GM19397 (cell line): ENCODE measurements around the gene RYK.
"Not testable (repeated sequence)": the region's sequence is repeated elsewhere in the genome, so short reads cannot be mapped to it uniquely, and the experiment has no call there.

ENCODE experiments used
- ATAC-seq: cut with Tn5 transposase; IDR thresholded peaks from one replicate; pipeline ENCODE4 v1.9.1; 2021; ENCODE audit warnings: mild to moderate bottlenecking, moderate library complexity; ENCODE audit not compliant: unreplicated experiment

The RYK gene

GRCh38 chr3:134255404-134255803 lies 4.7 kb upstream of the RYK start:
- ATAC-seq, result no peak

- no peak for ATAC-seq
These were observed 3.0 kb upstream of the RYK start for GRCh38 chr3:134253475-134254226.

- ATAC-seq, result no peak
These were observed 2.1 kb upstream of the RYK start for GRCh38 chr3:134252766-134253165.

- no peak for ATAC-seq
These were observed 1.2 kb upstream of the RYK start for GRCh38 chr3:134251731-134252391.

GRCh38 chr3:134249935-134250716 lies 533 bp downstream of the RYK start:
- ATAC-seq, result peak; percentile 64

GRCh38 chr3:134249296-134249841 lies 1.3 kb downstream of the RYK start:
- no peak for ATAC-seq

- ATAC-seq, result no peak
These were observed 5.7 kb downstream of the RYK start for GRCh38 chr3:134244921-134245320.

- ATAC-seq, result no peak
These were observed 7.7 kb downstream of the RYK start for GRCh38 chr3:134242649-134243617.

GRCh38 chr3:134239538-134239937 lies 11.1 kb downstream of the RYK start:
- ATAC-seq, result no peak

- no peak for ATAC-seq
These were observed 13.1 kb downstream of the RYK start for GRCh38 chr3:134237454-134238145.

GRCh38 chr3:134236505-134237170 lies 14.0 kb downstream of the RYK start:
- ATAC-seq, result peak; percentile 43

- no peak for ATAC-seq
These were observed 15.0 kb downstream of the RYK start for GRCh38 chr3:134235577-134236076.

- no peak for ATAC-seq
These were observed 17.7 kb downstream of the RYK start for GRCh38 chr3:134232951-134233350.

GRCh38 chr3:134232151-134232550 lies 18.5 kb downstream of the RYK start:
- ATAC-seq, result no peak

GRCh38 chr3:134231131-134231530 lies 19.5 kb downstream of the RYK start:
- no peak for ATAC-seq

- no peak for ATAC-seq
These were observed 21.6 kb downstream of the RYK start for GRCh38 chr3:134229038-134229437.

- ATAC-seq, result no peak
These were observed 22.2 kb downstream of the RYK start for GRCh38 chr3:134228479-134228878.

- ATAC-seq, result no peak
These were observed 22.6 kb downstream of the RYK start for GRCh38 chr3:134228035-134228434.

GRCh38 chr3:134224796-134225156 lies 25.9 kb downstream of the RYK start:
- ATAC-seq, result not testable (repeated sequence)
